ENCODE results near the gene SCAF8. TPM values are rescaled to one million over a fixed set of nuclear protein-coding genes. Genes with fewer than 3 reads are reported as not detected.

SCAF8 gene
- total and polyA plus RNA-seq, 7 donors, result 9.5 to 49.0 (median 40.1) TPM

GRCh38 chr6:154822947-154823558 is 89.8 kb downstream of the SCAF8 start:
- Histone ChIP-seq H3K27ac (peak overlapping the region; percentile 84), H3K36me3 (ENCODE audit: insufficient read depth in 1 of 2, low read depth in 1 of 2) (peaks cover 0 to 82% of the 10 kb centered on the region in 2 donors), H3K27me3 (ENCODE audit: insufficient read depth in 3 of 3, low read length in 2 of 3) (no peaks in the 10 kb centered on the region), H3K9me3 (no peaks in the 10 kb centered on the region), H3K4me1 (peaks cover 28% of the 10 kb centered on the region), H3K4me3 (no peak overlapping the region)
- 36 to 72% (median 44%) methylated on average over 2 of the region's 2 CpGs for WGBS, 3 donors
- intact Hi-C loops (cut with DNase I), result no loop called here
- TF ChIP-seq CTCF (IDR thresholded peaks at IDR 0.05), result no peak
- no peak for DNase-seq
- peak; percentile 92 to 97 (median 96) for ATAC-seq

GRCh38 chr6:154824076-154824475 is 90.9 kb downstream of the SCAF8 start:
- TF ChIP-seq CTCF (IDR thresholded peaks at IDR 0.05), result no peak
- DNase-seq, result no peak
- H3K27me3 ChIP-seq (ENCODE audit: insufficient read depth in 3 of 3, low read length in 2 of 3), result no peaks in the 10 kb centered on the region
- WGBS, 3 donors, result 20 to 27% (median 26%) methylated on average over 4 of the region's 4 CpGs
- no peak overlapping the region for H3K4me3 ChIP-seq
- peaks cover 28% of the 10 kb centered on the region for H3K4me1 ChIP-seq
- H3K36me3 ChIP-seq (ENCODE audit: insufficient read depth in 1 of 2, low read depth in 1 of 2), result peaks cover 0 to 78% of the 10 kb centered on the region in 2 donors
- no peak for ATAC-seq
- intact Hi-C loops (cut with DNase I), result no loop called here
- no peaks in the 10 kb centered on the region for H3K9me3 ChIP-seq
- peak overlapping the region; percentile 84 for H3K27ac ChIP-seq

- Histone ChIP-seq H3K27ac (no peak overlapping the region), H3K4me3 (no peak overlapping the region), H3K27me3 (ENCODE audit: insufficient read depth in 3 of 3, low read length in 2 of 3) (no peaks in the 10 kb centered on the region), H3K4me1 (peaks cover 6% of the 10 kb centered on the region), H3K36me3 (ENCODE audit: insufficient read depth in 1 of 2, low read depth in 1 of 2) (peaks cover 13 to 81% of the 10 kb centered on the region in 2 donors), H3K9me3 (no peaks in the 10 kb centered on the region)
- TF ChIP-seq CTCF (IDR thresholded peaks at IDR 0.05), result no peak
- no peak for ATAC-seq
- no peak for DNase-seq
- WGBS, 3 donors, result 90 to 96% (median 96%) methylated on average over 1 of the region's 1 CpG
- intact Hi-C loops (cut with DNase I), result no loop called here
These were observed 96.8 kb downstream of the SCAF8 start for GRCh38 chr6:154829970-154830369.

- intact Hi-C loops (cut with DNase I), result no loop called here
- Histone ChIP-seq H3K4me1 (peaks cover 4% of the 10 kb centered on the region), H3K4me3 (no peak overlapping the region), H3K27ac (no peak overlapping the region), H3K36me3 (ENCODE audit: insufficient read depth in 1 of 2, low read depth in 1 of 2) (peaks cover 13 to 73% of the 10 kb centered on the region in 2 donors), H3K9me3 (no peaks in the 10 kb centered on the region), H3K27me3 (ENCODE audit: insufficient read depth in 3 of 3, low read length in 2 of 3) (no peaks in the 10 kb centered on the region)
- no peak for DNase-seq
- ATAC-seq, result peak in 1 of 4 donors; percentile 33
- no peak for TF ChIP-seq CTCF (IDR thresholded peaks at IDR 0.05)
- 44 to 69% (median 56%) methylated on average over 4 of the region's 4 CpGs for WGBS, 3 donors
These were observed 97.6 kb downstream of the SCAF8 start for GRCh38 chr6:154830771-154831170.

GRCh38 chr6:154835307-154835706 is 102.1 kb downstream of the SCAF8 start:
- no peaks in the 10 kb centered on the region for H3K9me3 ChIP-seq
- ATAC-seq (no peak), DNase-seq (no peak)
- no peak overlapping the region for H3K4me3 ChIP-seq
- H3K27ac ChIP-seq, result no peak overlapping the region
- no peaks in the 10 kb centered on the region for H3K27me3 ChIP-seq (ENCODE audit: insufficient read depth in 3 of 3, low read length in 2 of 3)
- peaks cover 10% of the 10 kb centered on the region for H3K4me1 ChIP-seq
- WGBS, 3 donors, result 58 to 74% (median 65%) methylated on average over 4 of the region's 4 CpGs
- intact Hi-C loops (cut with DNase I), result no loop called here
- no peak for TF ChIP-seq CTCF (IDR thresholded peaks at IDR 0.05)
- peaks cover 13 to 34% of the 10 kb centered on the region in 2 donors for H3K36me3 ChIP-seq (ENCODE audit: insufficient read depth in 1 of 2, low read depth in 1 of 2)
